Body of pancreas (tissue), 4 donors: ENCODE data around the gene SEMA7A.
A peak's percentile ranks its signal among the peaks of the same experiment; 100 is the strongest.

Experiments
- POLR2A ChIP-seq, 3 donors: fragments of 450-650 bp; IDR thresholded peaks; one replicate each; pipeline ENCODE4 v1.6.1; 2016; ENCODE audit warnings: antibody characterized with exemption in 3 of 3, mild to moderate bottlenecking in 2 of 3
- TF ChIP-seq, protein P1 (sequence below), 7 experiments: fragments of 450-650 bp in 4 of 7; fragments of 200-600 bp in 3 of 7; sonication (generic) in 3 of 7; IDR thresholded peaks; one replicate each; pipeline ENCODE4 v1.5.1; 2016 to 2019; ENCODE audit warnings: antibody characterized with exemption in 7 of 7

GRCh38 chr15:74373731-74374647 is 59.8 kb downstream of the SEMA7A start:
- TF ChIP-seq, protein P1, sequence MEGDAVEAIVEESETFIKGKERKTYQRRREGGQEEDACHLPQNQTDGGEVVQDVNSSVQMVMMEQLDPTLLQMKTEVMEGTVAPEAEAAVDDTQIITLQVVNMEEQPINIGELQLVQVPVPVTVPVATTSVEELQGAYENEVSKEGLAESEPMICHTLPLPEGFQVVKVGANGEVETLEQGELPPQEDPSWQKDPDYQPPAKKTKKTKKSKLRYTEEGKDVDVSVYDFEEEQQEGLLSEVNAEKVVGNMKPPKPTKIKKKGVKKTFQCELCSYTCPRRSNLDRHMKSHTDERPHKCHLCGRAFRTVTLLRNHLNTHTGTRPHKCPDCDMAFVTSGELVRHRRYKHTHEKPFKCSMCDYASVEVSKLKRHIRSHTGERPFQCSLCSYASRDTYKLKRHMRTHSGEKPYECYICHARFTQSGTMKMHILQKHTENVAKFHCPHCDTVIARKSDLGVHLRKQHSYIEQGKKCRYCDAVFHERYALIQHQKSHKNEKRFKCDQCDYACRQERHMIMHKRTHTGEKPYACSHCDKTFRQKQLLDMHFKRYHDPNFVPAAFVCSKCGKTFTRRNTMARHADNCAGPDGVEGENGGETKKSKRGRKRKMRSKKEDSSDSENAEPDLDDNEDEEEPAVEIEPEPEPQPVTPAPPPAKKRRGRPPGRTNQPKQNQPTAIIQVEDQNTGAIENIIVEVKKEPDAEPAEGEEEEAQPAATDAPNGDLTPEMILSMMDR (IDR thresholded peaks at IDR 0.05): peak; percentile 83 to 91 (median 87)
- peak in 1 of 3 donors; percentile 17 for TF ChIP-seq POLR2A (IDR thresholded peaks at IDR 0.05)
